HG02884 (cell line): ENCODE results near the gene CPNE4.
"Not testable (repeated sequence)": the region's sequence is repeated elsewhere in the genome, so short reads cannot be mapped to it uniquely, and the experiment has no call there.

Experiments used
- ATAC-seq: cut with Tn5 transposase; IDR thresholded peaks from one replicate; pipeline ENCODE4 v1.9.1; 2021; ENCODE audit warnings: mild to moderate bottlenecking, moderate library complexity; ENCODE audit not compliant: unreplicated experiment

The CPNE4 gene

GRCh38 chr3:132034486-132035464, at the start of gene CPNE4:
CPNE4 (minus strand) TSS chr3:132035014.
- ATAC-seq: peak; percentile 84

GRCh38 chr3:132083583-132084279, 48.9 kb upstream of the CPNE4 start:
- ATAC-seq: no peak

- ATAC-seq: no peak
Measured at GRCh38 chr3:132083159-132083558, 48.3 kb upstream of the CPNE4 start.

- ATAC-seq: no peak
Measured at GRCh38 chr3:132079147-132079546, 44.3 kb upstream of the CPNE4 start.

GRCh38 chr3:132073771-132074170, 39.0 kb upstream of the CPNE4 start:
- no peak for ATAC-seq

GRCh38 chr3:132071043-132071442, 36.2 kb upstream of the CPNE4 start:
- no peak for ATAC-seq

- no peak for ATAC-seq
Measured at GRCh38 chr3:132064114-132064513, 29.3 kb upstream of the CPNE4 start.

- no peak for ATAC-seq
Measured at GRCh38 chr3:132062535-132062934, 27.7 kb upstream of the CPNE4 start.

GRCh38 chr3:132055872-132056271, 21.1 kb upstream of the CPNE4 start:
- ATAC-seq: no peak

- no peak for ATAC-seq
Measured at GRCh38 chr3:132047209-132047608, 12.4 kb upstream of the CPNE4 start.

- ATAC-seq: not testable (repeated sequence)
Measured at GRCh38 chr3:132044874-132045273, 10.1 kb upstream of the CPNE4 start.

GRCh38 chr3:132042681-132043080, 7.9 kb upstream of the CPNE4 start:
- ATAC-seq: no peak

GRCh38 chr3:132038198-132038825, 3.5 kb upstream of the CPNE4 start:
- ATAC-seq: no peak

- no peak for ATAC-seq
Measured at GRCh38 chr3:132037581-132037980, 2.8 kb upstream of the CPNE4 start.

GRCh38 chr3:132037056-132037455, 2.2 kb upstream of the CPNE4 start:
- ATAC-seq: no peak

GRCh38 chr3:132034097-132034485, 723 bp downstream of the CPNE4 start:
- ATAC-seq: no peak

- ATAC-seq: no peak
Measured at GRCh38 chr3:132033471-132033870, 1.3 kb downstream of the CPNE4 start.

- no peak for ATAC-seq
Measured at GRCh38 chr3:132032959-132033358, 1.9 kb downstream of the CPNE4 start.

- ATAC-seq: peak; percentile 87
Measured at GRCh38 chr3:132029182-132029902, 5.5 kb downstream of the CPNE4 start.

- ATAC-seq: no peak
Measured at GRCh38 chr3:132022914-132023313, 11.9 kb downstream of the CPNE4 start.

- ATAC-seq: no peak
Measured at GRCh38 chr3:132020058-132020457, 14.8 kb downstream of the CPNE4 start.
